HG02759 (cell line): Measurements from ENCODE around the gene HDAC4.

Experiments
- ATAC-seq: cut with Tn5 transposase; IDR thresholded peaks from one replicate; pipeline ENCODE4 v1.9.1; 2021; ENCODE audit warnings: mild to moderate bottlenecking, moderate library complexity; ENCODE audit not compliant: unreplicated experiment

Gene HDAC4

GRCh38 chr2:239385096-239386000, 15.5 kb downstream of the HDAC4 start:
- no peak for ATAC-seq

- ATAC-seq, result no peak
These were observed 17.1 kb downstream of the HDAC4 start for GRCh38 chr2:239383759-239384156.

GRCh38 chr2:239383036-239383758, 17.6 kb downstream of the HDAC4 start:
- ATAC-seq, result no peak

GRCh38 chr2:239382384-239382880, 18.4 kb downstream of the HDAC4 start:
- no peak for ATAC-seq

- ATAC-seq, result peak; percentile 68
These were observed 19.1 kb downstream of the HDAC4 start for GRCh38 chr2:239381709-239382134.

- peak; percentile 45 for ATAC-seq
These were observed 19.8 kb downstream of the HDAC4 start for GRCh38 chr2:239380831-239381708.

GRCh38 chr2:239379641-239380170, 21.1 kb downstream of the HDAC4 start:
- ATAC-seq, result no peak

GRCh38 chr2:239378918-239379640, 21.7 kb downstream of the HDAC4 start:
- no peak for ATAC-seq

- ATAC-seq, result no peak
These were observed 22.6 kb downstream of the HDAC4 start for GRCh38 chr2:239378021-239378917.

- ATAC-seq, result no peak
These were observed 23.2 kb downstream of the HDAC4 start for GRCh38 chr2:239377591-239377990.

- no peak for ATAC-seq
These were observed 23.8 kb downstream of the HDAC4 start for GRCh38 chr2:239376942-239377531.

- ATAC-seq, result no peak
These were observed 24.5 kb downstream of the HDAC4 start for GRCh38 chr2:239376351-239376750.

GRCh38 chr2:239375278-239376061, 25.4 kb downstream of the HDAC4 start:
- no peak for ATAC-seq

GRCh38 chr2:239374896-239375277, 25.9 kb downstream of the HDAC4 start:
- no peak for ATAC-seq

GRCh38 chr2:239372835-239373234, 28.0 kb downstream of the HDAC4 start:
- no peak for ATAC-seq

- no peak for ATAC-seq
These were observed 28.8 kb downstream of the HDAC4 start for GRCh38 chr2:239371726-239372686.
